PC-3 (cell line): ENCODE measurements around the gene PFKL. TPM values are rescaled to one million over a fixed set of nuclear protein-coding genes. Genes with fewer than 3 reads are reported as not detected.

ENCODE experiments used
- ATAC-seq: fragments of 200-7000 bp; cut with Tn5 transposase; 2 replicates; pipeline ENCODE4 v1.9.1; 2020; ENCODE audit warnings: mild to moderate bottlenecking, moderate library complexity
- BruUV-seq: library from RNA; stranded (reverse); fragments of 400-500 nt; replicated peaks from 2 replicates; lab custom pipeline; 2021; lab: Mats Ljungman, UMichigan
- CTCF ChIA-PET: fragments of 300-600 bp; sonication (Branson Sonifier 250); formaldehyde crosslinking; loops from one replicate; lab custom pipeline; 2022; ENCODE audit warnings: antibody characterized with exemption; lab: Charles Lee
- POLR2A ChIA-PET: fragments of 300-600 bp; sonication (Branson Sonifier 250); formaldehyde crosslinking; loops from one replicate; lab custom pipeline; 2022; ENCODE audit warnings: antibody characterized with exemption; ENCODE audit not compliant: unreplicated experiment; lab: Charles Lee
- DNase-seq: peaks from one replicate; pipeline ENCODE4 v3.0.0-alpha.2; 2015
- H2AFZ ChIP-seq: fragments of 300-600 bp; sonication (generic); 2 replicates; pipeline ENCODE4 v1.6.0; 2016; ENCODE audit warnings: antibody characterized with exemption, low read length
- H3F3A ChIP-seq: fragments of 300-600 bp; sonication (generic); one replicate; pipeline ENCODE4 v1.6.0; 2017; ENCODE audit warnings: antibody characterized with exemption, low read length, control low read depth, mild to moderate bottlenecking; ENCODE audit not compliant: unreplicated experiment
- H3K27ac ChIP-seq: fragments of 300-600 bp; sonication (generic); 2 replicates; pipeline ENCODE4 v1.5.1; 2016; ENCODE audit warnings: mild to moderate bottlenecking, low read length
- H3K27me3 ChIP-seq: fragments of 300-600 bp; sonication (generic); 2 replicates; pipeline ENCODE4 v1.6.1; 2016; ENCODE audit warnings: low read length, mixed read lengths
- H3K36me3 ChIP-seq: fragments of 300-600 bp; sonication (generic); 2 replicates; pipeline ENCODE4 v1.6.1; 2016; ENCODE audit warnings: low read depth, mixed run types, low read length, mixed read lengths
- H3K4me1 ChIP-seq: fragments of 300-600 bp; sonication (generic); 2 replicates; pipeline ENCODE4 v1.5.1; 2016; ENCODE audit warnings: low read length; ENCODE audit not compliant: insufficient read depth
- H3K4me2 ChIP-seq: fragments of 300-600 bp; sonication (generic); 2 replicates; pipeline ENCODE4 v1.6.0; 2016; ENCODE audit warnings: low read length
- H3K4me3 ChIP-seq: fragments of 300-600 bp; sonication (generic); 2 replicates; pipeline ENCODE4 v1.5.1; 2016; ENCODE audit warnings: mild to moderate bottlenecking, low read length, mixed read lengths
- H3K79me2 ChIP-seq: fragments of 300-600 bp; sonication (generic); 2 replicates; pipeline ENCODE4 v1.6.1; 2017; ENCODE audit warnings: low read length, mixed read lengths
- H3K9ac ChIP-seq: fragments of 300-600 bp; sonication (generic); 2 replicates; pipeline ENCODE4 v1.6.0; 2016; ENCODE audit warnings: mild to moderate bottlenecking, low read length
- H3K9me2 ChIP-seq: fragments of 300-600 bp; sonication (generic); replicated peaks from 2 replicates; pipeline ENCODE4 v1.6.1; 2016; ENCODE audit warnings: mixed run types, low read length, mixed read lengths
- H3K9me3 ChIP-seq: fragments of 300-600 bp; sonication (generic); 2 replicates; pipeline ENCODE4 v1.6.1; 2016; ENCODE audit warnings: low read length, mixed read lengths
- H4K20me1 ChIP-seq: fragments of 300-600 bp; sonication (generic); 2 replicates; pipeline ENCODE4 v1.6.1; 2016; ENCODE audit warnings: low read length, mixed read lengths
- CTCF ChIP-seq: fragments of 300-600 bp; sonication (generic); conservative IDR thresholded peaks from 2 replicates; pipeline ENCODE4 v1.5.1; 2017; ENCODE audit warnings: antibody characterized with exemption, low read depth, mild to moderate bottlenecking, low read length
- EZH2 ChIP-seq: fragments of 300-600 bp; sonication (generic); IDR thresholded peaks from one replicate; pipeline ENCODE4 v1.6.1; 2017; ENCODE audit warnings: antibody characterized with exemption, mild to moderate bottlenecking, low read length; ENCODE audit not compliant: unreplicated experiment
- EZH2phosphoT487 ChIP-seq: fragments of 300-600 bp; sonication (generic); IDR thresholded peaks from 2 replicates; pipeline ENCODE4 v1.6.1; 2018; ENCODE audit warnings: mild to moderate bottlenecking, antibody characterized with exemption, low read length, borderline replicate concordance
- intact Hi-C: fragments of 100-400 bp; cut with micrococcal nuclease; formaldehyde crosslinking; loops from 2 replicates; pipeline ENCODE4 v1.9.0; 2023
- total RNA-seq: library from RNA; depleted of rRNA; stranded (reverse); fragments of >200 nt; gene quantifications from 2 replicates; pipeline ENCODE4 v1.2.3, GENCODE V29; 2014

Gene PFKL
- total RNA-seq, 1 experiment from 2014 or later = 223 TPM

- H3K4me2 ChIP-seq = no peak overlapping the region
- intact Hi-C loops = no loop called here
- no peak overlapping the region for H2AFZ ChIP-seq
- no peaks in the 10 kb centered on the region for H3K36me3 ChIP-seq
- H3K27me3 ChIP-seq = peaks cover 10% of the 10 kb centered on the region
- TF ChIP-seq EZH2phosphoT487 (no peak), EZH2 (no peak), CTCF (no peak)
- no peak overlapping the region for H3K27ac ChIP-seq
- no peaks in the 10 kb centered on the region for H3F3A ChIP-seq
- CTCF ChIA-PET = no interaction called here
- POLR2A ChIA-PET = no interaction called here
- no peak overlapping the region for H3K4me3 ChIP-seq
- no TSS peak for BruUV-seq
- DNase-seq = no peak
- no peaks in the 10 kb centered on the region for H3K79me2 ChIP-seq
- no peaks in the 10 kb centered on the region for H4K20me1 ChIP-seq
- H3K4me1 ChIP-seq = no peaks in the 10 kb centered on the region
- H3K9me3 ChIP-seq = no peaks in the 10 kb centered on the region
- no peak for ATAC-seq
- H3K9me2 ChIP-seq = no peaks in the 10 kb centered on the region
- no peak overlapping the region for H3K9ac ChIP-seq
These were observed 57.4 kb downstream of the PFKL start for GRCh38 chr21:44357064-44357837.

- CTCF ChIA-PET = no interaction called here
- H3K9me2 ChIP-seq = no peaks in the 10 kb centered on the region
These were observed 59.5 kb downstream of the PFKL start for GRCh38 chr21:44359396-44359795.

More at GRCh38 chr21:44359396-44359795, 59.5 kb downstream of the PFKL start:
- H3K4me1 ChIP-seq = no peaks in the 10 kb centered on the region
- DNase-seq (no peak), ATAC-seq (no peak)
- POLR2A ChIA-PET = no interaction called here
- no peaks in the 10 kb centered on the region for H4K20me1 ChIP-seq
- intact Hi-C loops = no loop called here
- no peaks in the 10 kb centered on the region for H3F3A ChIP-seq
- H3K4me3 ChIP-seq = no peak overlapping the region
- no peak overlapping the region for H2AFZ ChIP-seq
- 0 out of 2 replicates have a peak, but pooled peaks cover 3% of the 10 kb centered on the region for H3K9me3 ChIP-seq
- no peak for TF ChIP-seq CTCF
- no peak for TF ChIP-seq EZH2
- no peak for TF ChIP-seq EZH2phosphoT487
- no peak overlapping the region for H3K4me2 ChIP-seq
- peaks cover 7% of the 10 kb centered on the region; the same call in 1 of the 2 replicates for H3K27me3 ChIP-seq
- H3K9ac ChIP-seq = no peak overlapping the region
- no TSS peak for BruUV-seq
- no peaks in the 10 kb centered on the region for H3K36me3 ChIP-seq
- H3K79me2 ChIP-seq = no peaks in the 10 kb centered on the region
- H3K27ac ChIP-seq = no peak overlapping the region
